ENCODE data around the gene PLPPR4.

DNA sequence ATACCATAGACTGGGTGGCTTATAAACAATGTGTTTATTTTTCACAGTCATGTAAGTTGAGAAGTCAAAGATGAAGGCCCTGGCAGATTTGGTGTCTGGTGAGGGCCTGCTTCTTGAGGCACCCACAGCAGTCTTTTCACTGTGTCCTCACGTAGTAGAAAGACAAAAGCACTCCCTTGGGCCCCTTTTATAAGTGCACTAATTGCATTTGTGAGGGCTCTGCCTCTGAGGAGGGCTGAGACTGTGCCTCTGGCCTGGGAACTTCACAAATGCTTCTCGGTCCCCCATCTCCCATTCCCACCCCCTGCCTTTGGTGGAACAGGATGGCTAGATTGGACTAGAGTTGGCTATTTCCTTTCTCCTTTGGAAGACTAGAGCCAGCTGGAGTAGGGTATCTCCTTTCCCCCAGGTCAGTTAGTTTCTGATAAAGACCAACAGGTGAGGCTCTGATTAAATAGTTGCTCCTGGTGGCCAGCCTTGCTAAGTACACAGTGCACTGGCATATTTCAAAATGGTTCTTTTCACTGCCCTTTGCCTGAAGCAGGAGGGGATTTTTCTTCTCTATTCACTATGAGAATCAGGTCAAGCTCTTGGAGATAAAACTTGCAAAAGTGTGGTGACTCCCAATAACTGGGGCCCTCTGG, 82.9 kb downstream of the PLPPR4 start:
- TF ChIP-seq, protein P1, sequence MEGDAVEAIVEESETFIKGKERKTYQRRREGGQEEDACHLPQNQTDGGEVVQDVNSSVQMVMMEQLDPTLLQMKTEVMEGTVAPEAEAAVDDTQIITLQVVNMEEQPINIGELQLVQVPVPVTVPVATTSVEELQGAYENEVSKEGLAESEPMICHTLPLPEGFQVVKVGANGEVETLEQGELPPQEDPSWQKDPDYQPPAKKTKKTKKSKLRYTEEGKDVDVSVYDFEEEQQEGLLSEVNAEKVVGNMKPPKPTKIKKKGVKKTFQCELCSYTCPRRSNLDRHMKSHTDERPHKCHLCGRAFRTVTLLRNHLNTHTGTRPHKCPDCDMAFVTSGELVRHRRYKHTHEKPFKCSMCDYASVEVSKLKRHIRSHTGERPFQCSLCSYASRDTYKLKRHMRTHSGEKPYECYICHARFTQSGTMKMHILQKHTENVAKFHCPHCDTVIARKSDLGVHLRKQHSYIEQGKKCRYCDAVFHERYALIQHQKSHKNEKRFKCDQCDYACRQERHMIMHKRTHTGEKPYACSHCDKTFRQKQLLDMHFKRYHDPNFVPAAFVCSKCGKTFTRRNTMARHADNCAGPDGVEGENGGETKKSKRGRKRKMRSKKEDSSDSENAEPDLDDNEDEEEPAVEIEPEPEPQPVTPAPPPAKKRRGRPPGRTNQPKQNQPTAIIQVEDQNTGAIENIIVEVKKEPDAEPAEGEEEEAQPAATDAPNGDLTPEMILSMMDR (IDR thresholded peaks at IDR 0.05; ENCODE audit: low read depth, low read length, poor library complexity, severe bottlenecking): no peak
- TF ChIP-seq EZH2phosphoT487 (IDR thresholded peaks at IDR 0.05; ENCODE audit: borderline replicate concordance, low read length): no peak

Data from DOHH2 (cell line).